ENCODE results near the gene KCTD1.

KCTD1 gene

DNA sequence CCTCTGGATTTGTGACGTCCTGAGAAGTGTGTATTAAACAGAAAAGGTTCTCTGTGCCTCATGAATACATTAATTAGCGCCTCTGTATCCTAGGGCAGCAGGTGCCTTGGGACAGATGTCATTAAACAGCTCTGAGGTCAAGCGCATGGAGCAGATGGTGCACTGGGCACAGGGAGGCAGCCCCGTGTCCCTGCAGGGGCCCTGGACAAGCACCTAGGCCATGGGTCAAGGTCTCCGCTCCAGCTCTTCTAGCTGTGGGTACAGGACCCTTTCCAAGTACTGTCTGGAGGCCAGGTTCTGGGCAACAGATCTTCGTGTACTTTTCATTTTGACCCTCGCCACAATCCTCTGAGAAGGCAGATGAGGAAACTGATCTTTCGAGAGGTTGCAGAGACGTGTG, 126.4 kb downstream of the KCTD1 start:
- ChIA-PET POLR2A (no interaction called here), CTCF (no interaction called here)
- TF ChIP-seq NFRKB (IDR thresholded peaks at IDR 0.05) (no peak), FOXM1 (IDR thresholded peaks at IDR 0.05; ENCODE audit: borderline replicate concordance) (no peak), BHLHE40 (IDR thresholded peaks at IDR 0.05; ENCODE audit: borderline replicate concordance) (no peak), CTBP1 (IDR thresholded peaks at IDR 0.05; ENCODE audit: borderline replicate concordance) (no peak), ZNF384 (IDR thresholded peaks at IDR 0.05) (no peak)
- no peak for DNase-seq (ENCODE audit: extremely low spot score)

DNA sequence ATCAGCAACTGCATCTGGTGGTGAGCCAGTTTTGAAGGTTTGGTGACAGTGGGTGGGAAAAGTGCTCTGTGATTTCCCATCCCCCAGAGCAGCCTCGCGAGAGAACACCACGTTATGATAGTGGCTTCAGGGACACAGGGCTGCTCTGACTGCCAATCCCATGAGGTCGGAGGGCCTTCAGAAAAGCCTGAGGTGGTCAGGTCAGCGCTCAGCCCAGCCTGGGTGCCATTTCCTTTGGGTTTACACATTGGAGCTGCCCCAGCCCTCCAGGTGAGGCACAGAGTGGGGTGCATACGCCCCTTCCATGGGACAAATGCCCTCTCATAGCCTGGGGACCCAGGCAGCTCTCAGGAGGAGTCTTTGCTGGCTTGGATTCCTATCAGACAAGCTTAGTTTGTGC, 126.8 kb downstream of the KCTD1 start:
- POLR2A ChIA-PET = no interaction called here
- DNase-seq (ENCODE audit: extremely low spot score) = no peak
- CTCF ChIA-PET = no interaction called here
- no peak for TF ChIP-seq FOXM1 (IDR thresholded peaks at IDR 0.05; ENCODE audit: borderline replicate concordance)
- no peak for TF ChIP-seq FOXK2 (IDR thresholded peaks at IDR 0.05)
- TF ChIP-seq TARDBP (IDR thresholded peaks at IDR 0.05) = no peak

DNA sequence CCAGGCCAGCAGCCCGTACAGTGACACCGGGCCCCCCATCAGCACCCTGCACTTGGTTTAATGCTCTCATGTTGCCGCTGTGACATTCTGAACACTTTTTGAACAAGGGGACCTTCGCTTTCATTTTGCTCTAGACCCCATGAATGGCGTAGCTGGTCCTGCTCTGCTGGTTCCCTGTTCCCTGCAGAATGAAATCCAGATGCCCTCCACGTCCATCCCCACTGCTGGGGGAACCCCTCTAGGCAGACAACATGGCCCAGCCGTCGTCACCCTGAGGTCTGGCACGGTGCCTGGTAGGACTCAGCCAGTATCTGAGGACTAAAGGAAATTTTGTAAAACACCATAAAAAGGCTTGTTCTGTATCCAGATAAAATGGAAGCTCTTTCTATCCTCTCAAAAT, 128.6 kb downstream of the KCTD1 start:
- TF ChIP-seq FOXM1 (IDR thresholded peaks at IDR 0.05; ENCODE audit: borderline replicate concordance) (no peak), L3MBTL2 (conservative IDR thresholded peaks at IDR 0.05) (no peak), ARNT (IDR thresholded peaks at IDR 0.05) (no peak), FOXK2 (IDR thresholded peaks at IDR 0.05) (no peak), TARDBP (IDR thresholded peaks at IDR 0.05) (no peak), ELF4 (IDR thresholded peaks at IDR 0.05) (no peak), ZNF384 (IDR thresholded peaks at IDR 0.05) (no peak), LEF1 (IDR thresholded peaks at IDR 0.05; ENCODE audit: borderline replicate concordance) (no peak), BHLHE40 (IDR thresholded peaks at IDR 0.05; ENCODE audit: borderline replicate concordance) (no peak), SP1 (IDR thresholded peaks at IDR 0.05) (no peak), FOXA1 (IDR thresholded peaks at IDR 0.05) (no peak), CTBP1 (IDR thresholded peaks at IDR 0.05; ENCODE audit: borderline replicate concordance) (no peak), NFRKB (IDR thresholded peaks at IDR 0.05) (no peak), SUZ12 (IDR thresholded peaks at IDR 0.05) (no peak), HDGF (IDR thresholded peaks at IDR 0.05; ENCODE audit: borderline replicate concordance) (no peak)
- TF ChIP-seq, protein P1, sequence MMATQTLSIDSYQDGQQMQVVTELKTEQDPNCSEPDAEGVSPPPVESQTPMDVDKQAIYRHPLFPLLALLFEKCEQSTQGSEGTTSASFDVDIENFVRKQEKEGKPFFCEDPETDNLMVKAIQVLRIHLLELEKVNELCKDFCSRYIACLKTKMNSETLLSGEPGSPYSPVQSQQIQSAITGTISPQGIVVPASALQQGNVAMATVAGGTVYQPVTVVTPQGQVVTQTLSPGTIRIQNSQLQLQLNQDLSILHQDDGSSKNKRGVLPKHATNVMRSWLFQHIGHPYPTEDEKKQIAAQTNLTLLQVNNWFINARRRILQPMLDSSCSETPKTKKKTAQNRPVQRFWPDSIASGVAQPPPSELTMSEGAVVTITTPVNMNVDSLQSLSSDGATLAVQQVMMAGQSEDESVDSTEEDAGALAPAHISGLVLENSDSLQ (IDR thresholded peaks at IDR 0.05) = no peak
- ChIA-PET POLR2A (no interaction called here), CTCF (interaction anchor here (0.5 kb wide), 1 partner anchor 384 kb away, joined by 3 read pairs; no protein-coding TSS in a partner anchor)
- no peak for DNase-seq (ENCODE audit: extremely low spot score)

DNA sequence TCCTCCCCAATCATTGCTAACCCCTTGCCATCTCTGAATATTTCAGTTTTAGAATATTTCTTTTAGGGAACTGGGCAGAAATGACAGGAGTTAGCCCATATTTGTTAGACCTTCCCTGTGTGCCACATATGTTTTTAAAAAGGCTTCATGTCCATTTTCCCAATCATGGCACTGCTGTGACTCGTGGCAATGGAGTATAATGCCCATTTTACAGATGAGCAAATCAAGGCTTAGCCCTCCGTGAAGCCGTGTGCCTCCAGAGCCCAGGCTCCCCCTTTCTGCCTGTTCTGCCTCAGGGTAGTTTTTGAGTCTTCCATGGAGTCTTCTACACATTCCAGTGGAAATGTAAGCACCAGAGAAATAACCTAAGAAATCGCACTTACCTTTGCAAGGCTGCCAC, 130.1 kb downstream of the KCTD1 start:
- CTCF ChIA-PET = no interaction called here

DNA sequence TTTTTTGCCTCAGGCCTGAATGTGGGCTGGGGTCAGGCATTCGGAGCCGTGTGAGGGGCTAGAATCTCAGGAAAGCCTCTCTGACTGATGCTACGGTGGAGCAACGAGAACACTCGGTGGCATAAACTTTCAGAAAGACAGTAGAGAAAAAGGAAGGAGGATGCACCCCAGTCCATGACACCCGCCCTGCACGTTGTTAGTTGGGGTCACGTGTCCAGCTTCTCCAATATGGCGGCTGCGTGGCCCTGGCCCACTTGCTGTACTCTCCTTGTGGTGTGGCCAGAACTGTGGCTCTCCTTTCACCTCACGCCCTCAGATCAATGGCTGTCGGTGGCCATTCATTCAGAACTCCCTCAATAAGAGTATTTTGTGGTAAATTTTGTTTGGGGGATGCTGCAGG, 131.2 kb downstream of the KCTD1 start:
- no peak for DNase-seq (ENCODE audit: extremely low spot score)
- TF ChIP-seq FOXA1 (IDR thresholded peaks at IDR 0.05) (no peak), L3MBTL2 (conservative IDR thresholded peaks at IDR 0.05) (no peak), HDGF (IDR thresholded peaks at IDR 0.05; ENCODE audit: borderline replicate concordance) (no peak)
- ChIA-PET CTCF (no interaction called here), POLR2A (interaction anchor here (0.9 kb wide), 1 partner anchor 240 kb away, joined by 3 read pairs; no protein-coding TSS in a partner anchor)

More for the DNA sequence above, 130.1 kb downstream of the KCTD1 start:
- no peak for TF ChIP-seq BHLHE40 (IDR thresholded peaks at IDR 0.05; ENCODE audit: borderline replicate concordance)
- TF ChIP-seq SUZ12 (IDR thresholded peaks at IDR 0.05) = no peak
- no peak for TF ChIP-seq CTBP1 (IDR thresholded peaks at IDR 0.05; ENCODE audit: borderline replicate concordance)
- TF ChIP-seq FOXM1 (IDR thresholded peaks at IDR 0.05; ENCODE audit: borderline replicate concordance) = no peak
- no peak for TF ChIP-seq L3MBTL2 (conservative IDR thresholded peaks at IDR 0.05)
- no peak for TF ChIP-seq NFRKB (IDR thresholded peaks at IDR 0.05)
- no peak for TF ChIP-seq ZNF384 (IDR thresholded peaks at IDR 0.05)
- TF ChIP-seq ARNT (IDR thresholded peaks at IDR 0.05) = no peak
- no peak for TF ChIP-seq FOXA1 (IDR thresholded peaks at IDR 0.05)
- TF ChIP-seq TARDBP (IDR thresholded peaks at IDR 0.05) = no peak
- no peak for TF ChIP-seq FOXK2 (IDR thresholded peaks at IDR 0.05)
- TF ChIP-seq, protein P1 (IDR thresholded peaks at IDR 0.05) = no peak
- TF ChIP-seq ELF4 (IDR thresholded peaks at IDR 0.05) = no peak
- TF ChIP-seq HDGF (IDR thresholded peaks at IDR 0.05; ENCODE audit: borderline replicate concordance) = no peak
- TF ChIP-seq SP1 (IDR thresholded peaks at IDR 0.05) = no peak
- TF ChIP-seq LEF1 (IDR thresholded peaks at IDR 0.05; ENCODE audit: borderline replicate concordance) = no peak
- no peak for DNase-seq (ENCODE audit: extremely low spot score)
- POLR2A ChIA-PET = no interaction called here

DNA sequence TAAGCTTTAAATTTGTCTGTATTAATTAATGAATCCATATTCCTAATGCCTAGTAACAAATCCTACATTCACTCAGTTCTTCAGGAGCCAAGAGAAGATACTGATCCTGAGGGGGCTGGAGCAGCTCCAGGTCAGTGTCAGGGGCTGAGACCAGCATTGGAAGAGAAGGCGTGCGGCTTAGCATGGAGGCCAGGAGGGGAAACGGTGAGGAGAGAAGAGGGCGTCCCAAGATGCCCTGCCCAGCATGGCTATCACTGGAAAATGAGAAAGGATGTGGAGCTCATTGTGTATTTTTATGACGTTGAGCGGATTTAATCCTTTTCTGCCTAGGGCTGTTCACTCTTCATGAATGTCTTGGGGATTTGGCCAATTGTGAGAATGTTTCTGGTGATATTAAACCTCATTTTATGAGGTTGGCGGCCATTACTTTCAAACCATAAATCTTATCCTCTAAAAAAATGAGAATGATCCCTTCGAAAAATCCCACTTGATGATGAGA, 131.7 kb downstream of the KCTD1 start:
- POLR2A ChIA-PET = interaction anchor here (0.9 kb wide), 1 partner anchor 240 kb away, joined by 3 read pairs; no protein-coding TSS in a partner anchor
- TF ChIP-seq, protein P1 (IDR thresholded peaks at IDR 0.05) = no peak
- TF ChIP-seq ELF4 (IDR thresholded peaks at IDR 0.05) (no peak), BHLHE40 (IDR thresholded peaks at IDR 0.05; ENCODE audit: borderline replicate concordance) (no peak), ZNF384 (IDR thresholded peaks at IDR 0.05) (no peak), L3MBTL2 (conservative IDR thresholded peaks at IDR 0.05) (no peak), TARDBP (IDR thresholded peaks at IDR 0.05) (no peak), FOXM1 (IDR thresholded peaks at IDR 0.05; ENCODE audit: borderline replicate concordance) (no peak), SUZ12 (IDR thresholded peaks at IDR 0.05) (no peak), SP1 (IDR thresholded peaks at IDR 0.05) (no peak), ARNT (IDR thresholded peaks at IDR 0.05) (no peak), HDGF (IDR thresholded peaks at IDR 0.05; ENCODE audit: borderline replicate concordance) (no peak), NFRKB (IDR thresholded peaks at IDR 0.05) (no peak), FOXA1 (IDR thresholded peaks at IDR 0.05) (no peak), CTBP1 (IDR thresholded peaks at IDR 0.05; ENCODE audit: borderline replicate concordance) (no peak), LEF1 (IDR thresholded peaks at IDR 0.05; ENCODE audit: borderline replicate concordance) (no peak)
- CTCF ChIA-PET = interaction anchor here (0.7 kb wide), 1 partner anchor 11 kb away, joined by 3 read pairs; no protein-coding TSS in a partner anchor
- no peak for DNase-seq (ENCODE audit: extremely low spot score)
